Loucy (cell line): ENCODE data around the gene RPP14.

Source experiments
- H2AFZ ChIP-seq: fragments of 200-600 bp; sonication (generic); 2 replicates; pipeline ENCODE4 v1.6.0; 2016; ENCODE audit warnings: antibody characterized with exemption, mild to moderate bottlenecking, low read length, moderate library complexity
- H3F3A ChIP-seq: fragments of 200-600 bp; 2 replicates; pipeline ENCODE4 v1.6.0; 2016; ENCODE audit warnings: antibody characterized with exemption, low read depth, mild to moderate bottlenecking
- H3K27me3 ChIP-seq: fragments of 200-600 bp; sonication (generic); 2 replicates; pipeline ENCODE4 v1.6.1; 2014; ENCODE audit warnings: low read length, mild to moderate bottlenecking; ENCODE audit not compliant: insufficient read depth, poor library complexity, severe bottlenecking
- H3K36me3 ChIP-seq: fragments of 200-600 bp; sonication (generic); 2 replicates; pipeline ENCODE4 v1.6.1; 2016; ENCODE audit warnings: low read length; ENCODE audit not compliant: insufficient read depth
- H3K4me1 ChIP-seq: fragments of 200-600 bp; sonication (generic); 2 replicates; pipeline ENCODE4 v1.5.1; 2014; ENCODE audit warnings: low read length, mild to moderate bottlenecking; ENCODE audit not compliant: insufficient read depth, poor library complexity, severe bottlenecking
- H3K4me2 ChIP-seq: fragments of 200-600 bp; sonication (generic); 2 replicates; pipeline ENCODE4 v1.6.0; 2014; ENCODE audit warnings: antibody characterized with exemption, low read length, low read depth, mild to moderate bottlenecking; ENCODE audit not compliant: poor library complexity, severe bottlenecking
- H3K4me3 ChIP-seq: fragments of 200-600 bp; sonication (generic); 2 replicates; pipeline ENCODE4 v1.5.1; 2014; ENCODE audit warnings: low read length, mild to moderate bottlenecking, mixed read lengths; ENCODE audit not compliant: poor library complexity, severe bottlenecking
- H3K79me2 ChIP-seq: fragments of 200-600 bp; sonication (generic); 2 replicates; pipeline ENCODE4 v1.6.1; 2014; ENCODE audit warnings: low read length; ENCODE audit not compliant: insufficient read depth
- H3K9ac ChIP-seq: fragments of 200-600 bp; sonication (generic); 2 replicates; pipeline ENCODE4 v1.6.0; 2014; ENCODE audit warnings: mild to moderate bottlenecking, low read depth, low read length, moderate library complexity; ENCODE audit not compliant: poor library complexity, severe bottlenecking
- H3K9me2 ChIP-seq: fragments of 200-600 bp; sonication (generic); replicated peaks from 2 replicates; pipeline ENCODE4 v1.6.1; 2016; ENCODE audit warnings: low read depth, low read length, mixed read lengths
- H3K9me3 ChIP-seq: fragments of 200-600 bp; sonication (generic); 2 replicates; pipeline ENCODE4 v1.6.1; 2014; ENCODE audit warnings: mild to moderate bottlenecking, antibody characterized with exemption, low read length, low read depth; ENCODE audit not compliant: insufficient read depth
- H4K20me1 ChIP-seq: fragments of 200-600 bp; sonication (generic); 2 replicates; pipeline ENCODE4 v1.6.0; 2014; ENCODE audit warnings: antibody characterized with exemption, low read length, mild to moderate bottlenecking; ENCODE audit not compliant: insufficient read depth, poor library complexity, severe bottlenecking
- EZH2phosphoT487 ChIP-seq: fragments of 200-600 bp; IDR thresholded peaks from 2 replicates; pipeline ENCODE4 v1.6.1; 2018; ENCODE audit warnings: antibody characterized with exemption, mild to moderate bottlenecking, moderate library complexity, borderline replicate concordance
- TF ChIP-seq, protein P1 (sequence below): fragments of 200-600 bp; sonication (generic); conservative IDR thresholded peaks from 2 replicates; pipeline ENCODE4 v1.5.1; 2014; ENCODE audit warnings: mild to moderate bottlenecking, antibody characterized with exemption, low read length

The RPP14 gene

DNA sequence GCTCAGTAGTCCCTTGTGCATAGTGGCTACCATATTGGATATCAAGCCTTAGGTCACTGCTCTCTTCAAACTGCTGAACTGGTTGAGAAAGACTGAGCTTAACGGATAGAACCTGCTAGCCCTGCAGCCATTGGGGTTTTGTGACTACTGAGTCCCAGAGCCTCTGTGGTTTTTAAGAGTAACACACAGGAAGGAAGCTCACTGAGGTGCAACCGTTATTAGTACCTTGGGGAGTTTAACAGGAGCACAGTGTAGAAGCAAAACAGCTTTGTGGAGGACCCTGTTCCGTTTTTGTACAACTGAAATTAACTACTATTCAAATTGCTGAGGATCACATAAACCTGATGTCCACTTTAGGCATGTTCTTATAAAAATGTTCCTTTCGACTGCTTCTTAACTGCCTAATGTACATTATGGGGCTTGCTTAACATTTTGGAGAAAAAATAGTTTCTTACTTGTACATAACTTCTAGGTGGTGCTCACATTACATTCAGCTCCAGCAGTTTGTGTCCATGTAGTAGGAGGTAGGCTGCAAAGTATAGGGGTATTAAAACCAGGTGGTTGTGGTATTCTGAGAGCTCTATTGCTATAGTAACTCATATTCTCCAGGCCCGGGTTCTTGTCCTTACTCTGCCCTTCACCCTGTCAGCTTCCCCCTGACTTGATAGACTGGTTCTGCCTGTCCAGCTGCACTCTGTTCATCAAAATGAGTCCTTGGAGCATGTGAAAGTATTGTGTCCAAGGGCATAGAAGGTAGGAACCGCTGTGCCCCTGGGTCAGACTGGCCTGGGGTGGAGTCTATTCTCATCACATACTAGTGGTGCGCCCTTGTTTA, 44.0 kb downstream of the RPP14 start:
- Histone ChIP-seq H3F3A (peaks cover 15% of the 10 kb centered on the region; the same call in 1 of the 2 replicates), H4K20me1 (no peaks in the 10 kb centered on the region), H3K9me2 (no peaks in the 10 kb centered on the region), H3K27me3 (no peaks in the 10 kb centered on the region), H3K4me1 (peaks cover 91% of the 10 kb centered on the region), H3K79me2 (peaks cover 77% of the 10 kb centered on the region), H3K4me3 (peak overlapping the region; percentile 63), H3K4me2 (peak overlapping the region; percentile 74), H3K9ac (peak overlapping the region; percentile 84), H3K9me3 (no peaks in the 10 kb centered on the region), H3K36me3 (peaks cover 6% of the 10 kb centered on the region; the same call in 1 of the 2 replicates), H2AFZ (no peak overlapping the region)
- TF ChIP-seq EZH2phosphoT487: no peak
- TF ChIP-seq, protein P1, sequence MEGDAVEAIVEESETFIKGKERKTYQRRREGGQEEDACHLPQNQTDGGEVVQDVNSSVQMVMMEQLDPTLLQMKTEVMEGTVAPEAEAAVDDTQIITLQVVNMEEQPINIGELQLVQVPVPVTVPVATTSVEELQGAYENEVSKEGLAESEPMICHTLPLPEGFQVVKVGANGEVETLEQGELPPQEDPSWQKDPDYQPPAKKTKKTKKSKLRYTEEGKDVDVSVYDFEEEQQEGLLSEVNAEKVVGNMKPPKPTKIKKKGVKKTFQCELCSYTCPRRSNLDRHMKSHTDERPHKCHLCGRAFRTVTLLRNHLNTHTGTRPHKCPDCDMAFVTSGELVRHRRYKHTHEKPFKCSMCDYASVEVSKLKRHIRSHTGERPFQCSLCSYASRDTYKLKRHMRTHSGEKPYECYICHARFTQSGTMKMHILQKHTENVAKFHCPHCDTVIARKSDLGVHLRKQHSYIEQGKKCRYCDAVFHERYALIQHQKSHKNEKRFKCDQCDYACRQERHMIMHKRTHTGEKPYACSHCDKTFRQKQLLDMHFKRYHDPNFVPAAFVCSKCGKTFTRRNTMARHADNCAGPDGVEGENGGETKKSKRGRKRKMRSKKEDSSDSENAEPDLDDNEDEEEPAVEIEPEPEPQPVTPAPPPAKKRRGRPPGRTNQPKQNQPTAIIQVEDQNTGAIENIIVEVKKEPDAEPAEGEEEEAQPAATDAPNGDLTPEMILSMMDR: no peak

DNA sequence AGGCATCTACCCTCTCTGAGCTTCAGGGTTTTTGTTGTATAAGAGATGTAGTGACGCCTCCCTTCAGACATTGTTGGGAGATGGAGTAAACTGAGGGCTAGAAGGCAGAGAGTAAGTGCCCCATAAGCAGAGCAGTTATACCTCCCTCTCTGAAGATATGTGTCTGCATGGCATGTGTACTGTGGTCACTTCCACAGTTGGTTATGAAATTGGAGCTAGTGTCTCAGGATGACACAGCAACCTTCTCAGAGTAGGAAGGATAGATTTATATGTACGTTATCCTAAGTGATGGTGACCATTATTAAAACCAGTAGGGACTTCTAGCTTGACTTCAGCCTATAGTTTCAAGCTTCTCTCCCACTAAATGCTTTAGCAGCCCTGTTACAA, 44.6 kb downstream of the RPP14 start:
- H3K9me3 ChIP-seq: no peaks in the 10 kb centered on the region
- TF ChIP-seq EZH2phosphoT487: no peak
- TF ChIP-seq, protein P1: no peak
- H4K20me1 ChIP-seq: no peaks in the 10 kb centered on the region
- peaks cover 15% of the 10 kb centered on the region; the same call in 1 of the 2 replicates for H3F3A ChIP-seq
- H3K4me1 ChIP-seq: peaks cover 93% of the 10 kb centered on the region
- peak overlapping the region; percentile 74 for H3K4me2 ChIP-seq
- H3K36me3 ChIP-seq: peaks cover 6% of the 10 kb centered on the region; the same call in 1 of the 2 replicates
- H3K27me3 ChIP-seq: no peaks in the 10 kb centered on the region
- H3K9me2 ChIP-seq: no peaks in the 10 kb centered on the region
- peaks cover 80% of the 10 kb centered on the region for H3K79me2 ChIP-seq
- peak overlapping the region; percentile 84 for H3K9ac ChIP-seq
- no peak overlapping the region for H2AFZ ChIP-seq
- peak overlapping the region; percentile 63 for H3K4me3 ChIP-seq

DNA sequence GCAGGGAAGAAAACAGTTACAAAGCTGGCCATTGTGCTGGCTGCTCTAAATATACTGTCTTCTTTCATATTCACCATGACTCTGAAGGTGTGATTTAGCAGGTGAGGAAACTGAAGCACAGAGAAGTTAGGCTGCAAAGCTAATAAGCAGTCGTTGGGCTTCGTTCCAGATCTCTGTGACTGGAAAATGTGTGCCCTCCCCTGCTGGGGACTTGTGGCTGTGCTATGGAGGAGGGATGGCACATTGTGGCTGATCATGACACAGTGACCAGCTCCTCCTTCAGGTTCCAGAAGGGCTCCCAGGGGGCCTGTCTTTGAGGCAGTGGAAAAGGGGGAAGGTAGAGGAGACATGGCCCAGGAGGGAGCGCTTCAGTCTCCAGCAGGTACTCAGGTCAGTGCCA, 45.9 kb downstream of the RPP14 start:
- Histone ChIP-seq H3K4me1 (peaks cover 97% of the 10 kb centered on the region), H3K27me3 (no peaks in the 10 kb centered on the region), H4K20me1 (no peaks in the 10 kb centered on the region), H3K4me2 (peak overlapping the region; percentile 74), H3K36me3 (peaks cover 6% of the 10 kb centered on the region; the same call in 1 of the 2 replicates), H3F3A (peaks cover 15% of the 10 kb centered on the region; the same call in 1 of the 2 replicates), H3K9me3 (no peaks in the 10 kb centered on the region), H3K9me2 (no peaks in the 10 kb centered on the region), H3K4me3 (peak overlapping the region; percentile 47), H2AFZ (no peak overlapping the region), H3K79me2 (peaks cover 84% of the 10 kb centered on the region), H3K9ac (peak overlapping the region; percentile 84)
- TF ChIP-seq, protein P1: peak; percentile 21; the same call in 1 of the 2 replicates
- TF ChIP-seq EZH2phosphoT487: no peak
